B cell (primary cell): ENCODE data around the gene ZNF614. TPM values are rescaled to one million over a fixed set of nuclear protein-coding genes. Genes with fewer than 3 reads are reported as not detected.

Source experiments
- ATAC-seq: fragments of 200-7000 bp; cut with Tn5 transposase; one replicate; pipeline ENCODE4 v1.10.0; 2021; ENCODE audit warnings: low read depth, mild to moderate bottlenecking, moderate number of reproducible peaks, moderate library complexity
- CTCF ChIA-PET: fragments of 350-600 bp; sonication (Branson Sonifier 250); formaldehyde crosslinking; loops from one replicate; lab custom pipeline; 2021; ENCODE audit warnings: antibody characterized with exemption, inconsistent platforms; lab: Charles Lee
- POLR2A ChIA-PET: fragments of 350-600 bp; sonication (Branson Sonifier 250); formaldehyde crosslinking; loops from one replicate; lab custom pipeline; 2021; ENCODE audit warnings: antibody characterized with exemption; lab: Charles Lee
- DNase-seq: peaks from one replicate; pipeline ENCODE4 v3.0.0; 2013
- H2AFZ ChIP-seq: 2 replicates; pipeline ENCODE4 v1.6.1; 2012; ENCODE audit warnings: mild to moderate bottlenecking, low read depth, low read length; ENCODE audit not compliant: insufficient read depth, poor library complexity, severe bottlenecking
- H3K27ac ChIP-seq, 2 donors: 1 replicate in 1 of 2; 2 replicates in 1 of 2; pipeline ENCODE4 v1.5.1; 2012 to 2013; ENCODE audit warnings: low read length in 2 of 2, mild to moderate bottlenecking in 2 of 2, moderate library complexity in 1 of 2
- H3K27me3 ChIP-seq, 4 experiments: fragments of 200-600 bp in 1 of 4; sonication (generic) in 1 of 4; replicated peaks in 1 of 4; 1 replicate in 2 of 4; 2 replicates in 2 of 4; pipeline versions ENCODE4 v1.6.1 to v1.7.0; 2013 to 2016; ENCODE audit warnings: low read length in 3 of 4, mild to moderate bottlenecking in 2 of 4, mixed read lengths in 1 of 4, moderate library complexity in 1 of 4; ENCODE audit not compliant: insufficient read depth in 4 of 4, control insufficient read depth in 3 of 4; ENCODE audit errors: control extremely low read depth in 1 of 4
- H3K36me3 ChIP-seq, 2 experiments: replicated peaks in 1 of 2; 1 replicate in 1 of 2; 2 replicates in 1 of 2; pipeline versions ENCODE4 v1.6.1 to v1.7.1; 2013; ENCODE audit warnings: low read length in 1 of 2; ENCODE audit not compliant: insufficient read depth in 2 of 2, control insufficient read depth in 1 of 2; ENCODE audit errors: control extremely low read depth in 1 of 2, extremely low read depth in 1 of 2
- H3K4me1 ChIP-seq, 2 donors: fragments of 200-600 bp in 1 of 2; sonication (generic) in 1 of 2; 1 replicate in 1 of 2; 2 replicates in 1 of 2; pipeline versions ENCODE4 v1.5.1 to v1.6.1; 2013 to 2017; ENCODE audit warnings: low read length in 2 of 2; ENCODE audit not compliant: control insufficient read depth in 2 of 2, insufficient read depth in 2 of 2
- H3K4me2 ChIP-seq: replicated peaks from 2 replicates; pipeline ENCODE3; 2012; ENCODE audit warnings: mild to moderate bottlenecking, low read depth, low read length; ENCODE audit not compliant: poor library complexity, severe bottlenecking
- H3K4me3 ChIP-seq, 5 experiments: fragments of 200-600 bp in 1 of 5; sonication (generic) in 1 of 5; 1 replicate in 3 of 5; 2 replicates in 2 of 5; pipeline versions ENCODE4 v1.5.1 to v1.7.0; 2011 to 2016; ENCODE audit warnings: low read length in 4 of 5, mild to moderate bottlenecking in 4 of 5, low read depth in 2 of 5, control low read depth in 1 of 5, moderate library complexity in 1 of 5; ENCODE audit not compliant: insufficient read depth in 1 of 5; ENCODE audit errors: control extremely low read depth in 1 of 5, extremely low read depth in 1 of 5
- H3K79me2 ChIP-seq: fragments of 200-600 bp; sonication (generic); one replicate; pipeline ENCODE4 v1.6.0; 2016; ENCODE audit warnings: low read length; ENCODE audit not compliant: control insufficient read depth, insufficient read depth
- H3K9ac ChIP-seq: fragments of 200-600 bp; sonication (generic); 2 replicates; pipeline ENCODE4 v1.6.1; 2017; ENCODE audit warnings: mild to moderate bottlenecking, low read length, moderate library complexity
- H3K9me3 ChIP-seq, 3 donors: one replicate each; pipeline versions ENCODE4 v1.6.1 to v1.7.1; 2013; ENCODE audit warnings: low read length in 2 of 3; ENCODE audit not compliant: control insufficient read depth in 2 of 3, insufficient read depth in 1 of 3; ENCODE audit errors: control extremely low read depth in 1 of 3
- H4K20me1 ChIP-seq: 2 replicates; pipeline ENCODE4 v1.6.0; 2012; ENCODE audit warnings: mild to moderate bottlenecking, low read length; ENCODE audit not compliant: insufficient read depth, control insufficient read depth, poor library complexity, severe bottlenecking
- H3K27ac Mint-ChIP-seq: one replicate; pipeline ENCODE4 v1.8.0; 2021; ENCODE audit warnings: mixed read lengths
- H3K27me3 Mint-ChIP-seq: one replicate; pipeline ENCODE4 v1.8.0; 2021; ENCODE audit warnings: mixed read lengths
- H3K4me1 Mint-ChIP-seq: one replicate; pipeline ENCODE4 v1.8.0; 2021; ENCODE audit warnings: mixed read lengths
- H3K4me3 Mint-ChIP-seq: one replicate; pipeline ENCODE4 v1.8.0; 2021; ENCODE audit warnings: mixed read lengths
- H3K9me3 Mint-ChIP-seq: one replicate; pipeline ENCODE4 v1.8.0; 2022; ENCODE audit warnings: mixed read lengths; ENCODE audit not compliant: insufficient read depth
- CTCF ChIP-seq: fragments of 200-600 bp; IDR thresholded peaks from one replicate; pipeline ENCODE4 v1.8.0; 2022; ENCODE audit warnings: antibody characterized with exemption, mild to moderate bottlenecking
- EZH2 ChIP-seq: IDR thresholded peaks from 2 replicates; pipeline ENCODE4 v1.6.1; 2012; ENCODE audit warnings: borderline replicate concordance, low read depth, mild to moderate bottlenecking, moderate library complexity, low read length; ENCODE audit not compliant: insufficient read depth, poor library complexity, severe bottlenecking
- WGBS: methylation state at CpG from one replicate; pipeline ENCODE4 v1.1.5; 2013; ENCODE audit warnings: missing lambda C conversion rate; ENCODE audit not compliant: insufficient coverage; 5-methylcytosine and 5-hydroxymethylcytosine counted together
- intact Hi-C: fragments of 100-400 bp; cut with micrococcal nuclease; formaldehyde crosslinking; loops from one replicate; pipeline ENCODE4 v1.10.0; 2022
- polyA plus RNA-seq: library from polyadenylated mRNA; depleted of rRNA; stranded (reverse); fragments of >200 nt; gene quantifications from 2 replicates; pipeline ENCODE4 v1.2.3, GENCODE V29; 2012
- total RNA-seq, 2 donors: library from RNA; stranded (reverse); fragments of 120-200 nt in 1 of 2; gene quantifications; 1 replicate in 1 of 2; 2 replicates in 1 of 2; pipeline versions ENCODE4 v1.2.3 to v1.2.4, GENCODE V29; 2013 to 2022

The ZNF614 gene
- total and polyA plus RNA-seq, 2 donors (not counting 1 experiment from before 2014, with no cell fraction given): 3.5 to 14.3 TPM

- Mint-ChIP-seq H3K27ac (no peak overlapping the region), H3K27me3 (no peaks in the 10 kb centered on the region), H3K4me3 (no peak overlapping the region), H3K4me1 (peaks cover 11% of the 10 kb centered on the region), H3K9me3 (peaks cover 24% of the 10 kb centered on the region)
- Histone ChIP-seq H3K27ac (no peak overlapping the region), H3K9ac (no peak overlapping the region), H3K79me2 (peaks cover 60% of the 10 kb centered on the region), H3K4me3 (no peak overlapping the region), H3K9me3 (peaks cover 23 to 62% (median 52%) of the 10 kb centered on the region in 3 donors), H3K36me3 (peaks cover 12 to 72% of the 10 kb centered on the region in 2 experiments), H3K4me1 (peaks cover 2 to 3% of the 10 kb centered on the region in 2 donors), H3K4me2 (no peak overlapping the region), H4K20me1 (no peaks in the 10 kb centered on the region), H3K27me3 (no peaks in the 10 kb centered on the region), H2AFZ (no peak overlapping the region)
- POLR2A ChIA-PET: interaction anchor here (0.7 kb wide), 1 partner anchor 10 kb away, joined by 9 read pairs; no protein-coding TSS in a partner anchor
- intact Hi-C loops: no loop called here
- CTCF ChIA-PET: interaction anchor here (0.6 kb wide), 1 partner anchor 169 kb away, joined by 3 read pairs; no protein-coding TSS in a partner anchor
- DNase-seq (no peak), ATAC-seq (no peak)
- TF ChIP-seq CTCF (no peak), EZH2 (no peak)
- 97% methylated on average over 10 of the region's 15 CpGs for WGBS
Measured at GRCh38 chr19:52022193-52022592, 6.0 kb downstream of the ZNF614 start.

DNA sequence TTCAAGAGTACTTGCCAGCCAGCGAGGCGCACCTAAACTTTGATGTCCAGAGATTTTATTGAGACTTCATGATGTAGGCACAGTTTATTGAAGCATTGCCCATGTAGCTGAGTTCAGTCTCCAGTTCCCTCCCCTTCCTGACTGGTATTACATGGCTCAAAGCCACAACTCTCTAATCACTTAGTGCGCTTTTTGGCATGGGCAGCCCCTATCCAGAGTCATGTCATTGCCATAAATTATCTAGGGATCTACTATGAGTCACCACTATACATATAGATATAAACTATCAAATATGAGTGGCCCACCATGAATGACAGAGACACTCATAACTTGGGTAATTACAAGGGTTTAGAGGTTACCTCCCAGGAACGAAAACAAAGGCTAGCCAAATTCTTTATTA, 7.7 kb downstream of the ZNF614 start:
- Histone ChIP-seq H3K36me3 (peaks cover 14 to 82% of the 10 kb centered on the region in 2 experiments), H3K4me3 (no peak overlapping the region), H3K4me1 (no peaks in the 10 kb centered on the region), H3K9ac (no peak overlapping the region), H4K20me1 (no peaks in the 10 kb centered on the region), H3K27me3 (no peaks in the 10 kb centered on the region), H3K79me2 (peaks cover 44% of the 10 kb centered on the region), H3K4me2 (no peak overlapping the region), H2AFZ (no peak overlapping the region), H3K27ac (no peak overlapping the region), H3K9me3 (peaks cover 27 to 68% (median 57%) of the 10 kb centered on the region in 3 donors)
- no peak overlapping the region for H3K27ac Mint-ChIP-seq
- ATAC-seq (no peak), DNase-seq (no peak)
- no peaks in the 10 kb centered on the region for H3K4me1 Mint-ChIP-seq
- ChIA-PET POLR2A (no interaction called here), CTCF (interaction anchor here (0.7 to 1.7 kb wide), 2 partner anchors 13 to 17 kb away, joined by 3 to 4 read pairs; partner anchors contain the start of gene ZNF615)
- no CpG with 5 or more reads among the region's 4 CpGs for WGBS
- TF ChIP-seq EZH2 (no peak), CTCF (no peak)
- H3K4me3 Mint-ChIP-seq: no peak overlapping the region
- H3K27me3 Mint-ChIP-seq: no peaks in the 10 kb centered on the region
- H3K9me3 Mint-ChIP-seq: peaks cover 35% of the 10 kb centered on the region
- intact Hi-C loops: no loop called here
